Left cardiac atrium (tissue), 4 donors: ENCODE measurements around the gene OR51A4. TPM values are rescaled to one million over a fixed set of nuclear protein-coding genes. Genes with fewer than 3 reads are reported as not detected.
"Not testable (repeated sequence)": the region's sequence is repeated elsewhere in the genome, so short reads cannot be mapped to it uniquely, and the experiment has no call there.

Experiments used
- ATAC-seq, 2 donors: fragments of 200-7000 bp; cut with Tn5 transposase; one replicate each; pipeline ENCODE4 v1.9.1; 2020; ENCODE audit warnings: mild to moderate bottlenecking in 2 of 2, moderate library complexity in 2 of 2
- DNase-seq: peaks from one replicate; pipeline ENCODE4 v3.0.0-alpha.2; 2020
- intact Hi-C, 2 donors: fragments of 100-400 bp; cut with DNase I; formaldehyde crosslinking; loops; one replicate each; pipeline versions ENCODE4 v1.14.1 to v1.15.1; 2022 to 2023
- long read RNA-seq: library from polyadenylated mRNA; unstranded; transcript quantifications from one replicate; pipeline ENCODE4 v2.0.0, GENCODE V29; 2021
- total RNA-seq, 2 donors: library from RNA; stranded (reverse); fragmentation: NEBNext Ultra II Directional; extraction: Animal tissue kit (Norgen Biotek cat#: 25700); gene quantifications; one replicate each; pipeline ENCODE4 v1.2.1, GENCODE V29; 2021
- donor health status: DM: no; HTN: yes; CAD: no.
- donor health status: DM: no; HTN: yes; CAD: no; lungs with severe emphysema.
- donor health status: DM: yes; HTN: yes; CAD: no.
- donor health status: Dilated cardiomyopathy.

The OR51A4 gene
- not detected for total RNA-seq
- long read RNA-seq, result 0 reads

GRCh38 chr11:4947505-4947904 is at the start of gene OR51A4:
TSS of gene OR51A4 (minus strand) at chr11:4947605. CDS start at chr11:4947100, 505 bp downstream.
- DNase-seq (no peak), ATAC-seq (no peak)
- intact Hi-C loops, result no loop called here

GRCh38 chr11:4994551-4994950 is 47.1 kb upstream of the OR51A4 start, which contains the start of gene OR51L1:
TSS of gene OR51L1 (plus strand) at chr11:4994851. CDS start at chr11:4998983, 4,132 bp downstream.
- ATAC-seq (no peak), DNase-seq (no peak)
- intact Hi-C loops, result no loop called here

GRCh38 chr11:4991060-4991459 is 43.7 kb upstream of the OR51A4 start:
- no peak for DNase-seq
- intact Hi-C loops, result no loop called here
- ATAC-seq, result peak in 1 of 2 donors; percentile 27

GRCh38 chr11:4983841-4984240 is 36.4 kb upstream of the OR51A4 start:
- intact Hi-C loops, result no loop called here
- DNase-seq, result no peak
- no peak for ATAC-seq

GRCh38 chr11:4982678-4983077 is 35.3 kb upstream of the OR51A4 start:
- no peak for DNase-seq
- intact Hi-C loops, result no loop called here
- ATAC-seq, result no peak

GRCh38 chr11:4979036-4979435 is 31.6 kb upstream of the OR51A4 start:
- no peak for ATAC-seq
- intact Hi-C loops, result no loop called here
- no peak for DNase-seq

- ATAC-seq, result no peak
- no peak for DNase-seq
- intact Hi-C loops, result no loop called here
Measured at GRCh38 chr11:4975436-4975835, 28.0 kb upstream of the OR51A4 start.

- no peak for DNase-seq
- intact Hi-C loops, result no loop called here
- no peak for ATAC-seq
Measured at GRCh38 chr11:4962816-4963215, 15.4 kb upstream of the OR51A4 start.

- ATAC-seq (no peak), DNase-seq (no peak)
- intact Hi-C loops, result no loop called here
Measured at GRCh38 chr11:4960877-4961276, 13.5 kb upstream of the OR51A4 start.

- intact Hi-C loops, result no loop called here
- no peak for ATAC-seq
Measured at GRCh38 chr11:4957396-4957795, 10.0 kb upstream of the OR51A4 start.

GRCh38 chr11:4955613-4956012 is 8.2 kb upstream of the OR51A4 start, which contains the start of gene OR51A2:
TSS of gene OR51A2 (minus strand) at chr11:4955713. CDS start at chr11:4955713, 0 bp downstream.
- ATAC-seq, intact Hi-C loops, DNase-seq: not testable (repeated sequence)

More at GRCh38 chr11:4957396-4957795, 10.0 kb upstream of the OR51A4 start:
- DNase-seq, result no peak

- ATAC-seq (no peak), DNase-seq (no peak)
- intact Hi-C loops, result no loop called here
Measured at GRCh38 chr11:4936745-4937144, 10.7 kb downstream of the OR51A4 start.

GRCh38 chr11:4932751-4933150 is 14.7 kb downstream of the OR51A4 start:
- no peak for DNase-seq
- no peak for ATAC-seq
- intact Hi-C loops, result no loop called here

GRCh38 chr11:4926608-4927007 is 20.8 kb downstream of the OR51A4 start:
- DNase-seq (no peak), ATAC-seq (no peak)
- intact Hi-C loops, result no loop called here

- no peak for ATAC-seq
- DNase-seq, result no peak
- intact Hi-C loops, result no loop called here
Measured at GRCh38 chr11:4924239-4924638, 23.2 kb downstream of the OR51A4 start, which contains the start of gene OR51G1. TSS of gene OR51G1 (minus strand) at chr11:4924339. CDS start at chr11:4924339, 0 bp downstream.

- intact Hi-C loops, result no loop called here
- no peak for DNase-seq
- no peak for ATAC-seq
Measured at GRCh38 chr11:4922304-4922703, 25.1 kb downstream of the OR51A4 start.

GRCh38 chr11:4921796-4922195 is 25.6 kb downstream of the OR51A4 start:
- intact Hi-C loops, result no loop called here
- DNase-seq (no peak), ATAC-seq (no peak)

GRCh38 chr11:4919250-4919649 is 28.2 kb downstream of the OR51A4 start, which contains the start of gene OR51G2:
TSS of gene OR51G2 (minus strand) at chr11:4919350. CDS start at chr11:4915663, 3,687 bp downstream.
- DNase-seq (no peak), ATAC-seq (no peak)
- intact Hi-C loops, result no loop called here

- no peak for ATAC-seq
- intact Hi-C loops, result no loop called here
- no peak for DNase-seq
Measured at GRCh38 chr11:4916581-4916980, 30.8 kb downstream of the OR51A4 start.

GRCh38 chr11:4903484-4903883 is 43.9 kb downstream of the OR51A4 start, which contains the start of gene OR51A7:
TSS of gene OR51A7 (plus strand) at chr11:4903783. CDS start at chr11:4907370, 3,587 bp downstream.
- no peak for ATAC-seq
- intact Hi-C loops, result no loop called here
- no peak for DNase-seq
